ENCODE data around the gene PCSK9.

PCSK9 gene

GRCh38 chr1:55044617-55045397 is 5.5 kb downstream of the PCSK9 start:
- no peak for DNase-seq

- DNase-seq: no peak
Observed at GRCh38 chr1:55045430-55045829, 6.1 kb downstream of the PCSK9 start.

- no peak for DNase-seq
Observed at GRCh38 chr1:55046871-55047270, 7.5 kb downstream of the PCSK9 start.

GRCh38 chr1:55047611-55048010 is 8.3 kb downstream of the PCSK9 start:
- DNase-seq: no peak

GRCh38 chr1:55048453-55049270 is 9.3 kb downstream of the PCSK9 start:
- no peak for DNase-seq

- DNase-seq: no peak
Observed at GRCh38 chr1:55049271-55049913, 10.0 kb downstream of the PCSK9 start.

GRCh38 chr1:55049914-55050278 is 10.5 kb downstream of the PCSK9 start:
- DNase-seq: peak; percentile 75

- no peak for DNase-seq
Observed at GRCh38 chr1:55050283-55050682, 10.9 kb downstream of the PCSK9 start.

- DNase-seq: no peak
Observed at GRCh38 chr1:55051169-55051568, 11.8 kb downstream of the PCSK9 start.

GRCh38 chr1:55051621-55052020 is 12.3 kb downstream of the PCSK9 start:
- no peak for DNase-seq

- no peak for DNase-seq
Observed at GRCh38 chr1:55052221-55053142, 13.1 kb downstream of the PCSK9 start.

- DNase-seq: no peak
Observed at GRCh38 chr1:55053265-55053954, 14.1 kb downstream of the PCSK9 start.

GRCh38 chr1:55054396-55054795 is 15.0 kb downstream of the PCSK9 start:
- no peak for DNase-seq

GRCh38 chr1:55055084-55055882 is 15.9 kb downstream of the PCSK9 start:
- no peak for DNase-seq

- no peak for DNase-seq
Observed at GRCh38 chr1:55055951-55056631, 16.7 kb downstream of the PCSK9 start.

GRCh38 chr1:55056632-55056992 is 17.3 kb downstream of the PCSK9 start:
- DNase-seq: no peak

GRCh38 chr1:55057270-55057955 is 18.1 kb downstream of the PCSK9 start:
- DNase-seq: no peak

- no peak for DNase-seq
Observed at GRCh38 chr1:55057956-55058298, 18.6 kb downstream of the PCSK9 start.

GRCh38 chr1:55059302-55060132 is 20.2 kb downstream of the PCSK9 start:
- DNase-seq: no peak
